ENCODE results near the gene DDX51.

- TF ChIP-seq, protein P1, sequence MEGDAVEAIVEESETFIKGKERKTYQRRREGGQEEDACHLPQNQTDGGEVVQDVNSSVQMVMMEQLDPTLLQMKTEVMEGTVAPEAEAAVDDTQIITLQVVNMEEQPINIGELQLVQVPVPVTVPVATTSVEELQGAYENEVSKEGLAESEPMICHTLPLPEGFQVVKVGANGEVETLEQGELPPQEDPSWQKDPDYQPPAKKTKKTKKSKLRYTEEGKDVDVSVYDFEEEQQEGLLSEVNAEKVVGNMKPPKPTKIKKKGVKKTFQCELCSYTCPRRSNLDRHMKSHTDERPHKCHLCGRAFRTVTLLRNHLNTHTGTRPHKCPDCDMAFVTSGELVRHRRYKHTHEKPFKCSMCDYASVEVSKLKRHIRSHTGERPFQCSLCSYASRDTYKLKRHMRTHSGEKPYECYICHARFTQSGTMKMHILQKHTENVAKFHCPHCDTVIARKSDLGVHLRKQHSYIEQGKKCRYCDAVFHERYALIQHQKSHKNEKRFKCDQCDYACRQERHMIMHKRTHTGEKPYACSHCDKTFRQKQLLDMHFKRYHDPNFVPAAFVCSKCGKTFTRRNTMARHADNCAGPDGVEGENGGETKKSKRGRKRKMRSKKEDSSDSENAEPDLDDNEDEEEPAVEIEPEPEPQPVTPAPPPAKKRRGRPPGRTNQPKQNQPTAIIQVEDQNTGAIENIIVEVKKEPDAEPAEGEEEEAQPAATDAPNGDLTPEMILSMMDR (IDR thresholded peaks at IDR 0.05) = no peak
- no peak for TF ChIP-seq POLR2A (IDR thresholded peaks at IDR 0.05)
These were observed 22.0 kb upstream of the DDX51 start for GRCh38 chr12:132166093-132166492.

All from upper lobe of left lung (tissue), 4 donors.